ENCODE measurements around the gene EPB42. TPM values are rescaled to one million over a fixed set of nuclear protein-coding genes. Genes with fewer than 3 reads are reported as not detected.
"Not testable (repeated sequence)": the region's sequence is repeated elsewhere in the genome, so short reads cannot be mapped to it uniquely, and the experiment has no call there.

The EPB42 gene
- total RNA-seq, 4 donors from 2014 or later: 0.12 to 0.40 TPM; not detected in 2

DNA sequence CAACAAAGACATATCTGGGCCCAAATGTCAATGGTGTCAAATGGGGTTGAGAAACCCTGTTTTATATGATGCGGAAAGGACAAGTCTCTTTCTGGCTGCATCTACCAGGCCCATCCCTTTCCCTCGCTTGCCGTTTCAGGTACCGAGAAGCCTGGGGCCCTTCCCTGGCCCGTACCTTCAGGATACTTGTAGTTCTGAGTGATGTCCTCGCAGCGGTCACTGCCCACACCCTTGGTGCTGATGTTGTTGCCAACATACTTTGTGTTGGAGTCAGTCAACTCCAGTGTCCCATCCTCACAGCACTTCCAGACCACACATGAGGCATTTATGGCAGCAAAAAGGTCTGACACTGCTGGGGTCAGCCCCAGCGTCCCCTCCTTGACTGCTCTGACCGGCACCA is 13.8 kb downstream of the EPB42 start:
- WGBS, 2 donors (ENCODE audit: low coverage in 1 of 2): 100% methylated on average over 1 of the region's 9 CpGs

DNA sequence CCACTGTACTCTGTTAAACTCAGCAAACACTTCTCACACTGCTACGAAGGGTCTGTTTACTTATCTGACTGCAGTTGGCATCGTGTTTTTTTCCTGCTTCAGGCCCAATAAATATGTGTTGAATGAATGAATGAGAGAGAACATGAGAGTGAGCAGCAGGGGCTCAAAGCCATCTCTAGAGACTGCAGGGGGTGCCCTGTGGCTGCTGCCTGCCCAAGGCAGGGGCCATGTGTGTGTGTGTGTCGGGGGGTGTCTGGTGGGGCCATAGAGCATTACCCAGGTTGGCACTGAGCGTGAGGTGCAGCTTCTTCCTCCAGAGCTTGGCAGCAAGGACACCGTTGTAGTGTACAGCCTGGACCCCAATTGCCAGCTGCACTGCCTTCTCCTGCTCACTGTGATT is 14.8 kb downstream of the EPB42 start:
- ATAC-seq: no peak
- Histone ChIP-seq H3K27ac (no peak overlapping the region), H3K27me3 (peaks cover 37% of the 10 kb centered on the region), H3K36me3 (no peaks in the 10 kb centered on the region), H3K4me3 (no peak overlapping the region), H3K9me3 (no peaks in the 10 kb centered on the region), H3K4me1 (peaks cover 0 to 5% (median 0%) of the 10 kb centered on the region in 3 donors)
- WGBS, 2 donors (ENCODE audit: low coverage in 1 of 2): 70 to 80% methylated on average over 1 to 4 of the region's 5 CpGs
- TF ChIP-seq, protein P1, sequence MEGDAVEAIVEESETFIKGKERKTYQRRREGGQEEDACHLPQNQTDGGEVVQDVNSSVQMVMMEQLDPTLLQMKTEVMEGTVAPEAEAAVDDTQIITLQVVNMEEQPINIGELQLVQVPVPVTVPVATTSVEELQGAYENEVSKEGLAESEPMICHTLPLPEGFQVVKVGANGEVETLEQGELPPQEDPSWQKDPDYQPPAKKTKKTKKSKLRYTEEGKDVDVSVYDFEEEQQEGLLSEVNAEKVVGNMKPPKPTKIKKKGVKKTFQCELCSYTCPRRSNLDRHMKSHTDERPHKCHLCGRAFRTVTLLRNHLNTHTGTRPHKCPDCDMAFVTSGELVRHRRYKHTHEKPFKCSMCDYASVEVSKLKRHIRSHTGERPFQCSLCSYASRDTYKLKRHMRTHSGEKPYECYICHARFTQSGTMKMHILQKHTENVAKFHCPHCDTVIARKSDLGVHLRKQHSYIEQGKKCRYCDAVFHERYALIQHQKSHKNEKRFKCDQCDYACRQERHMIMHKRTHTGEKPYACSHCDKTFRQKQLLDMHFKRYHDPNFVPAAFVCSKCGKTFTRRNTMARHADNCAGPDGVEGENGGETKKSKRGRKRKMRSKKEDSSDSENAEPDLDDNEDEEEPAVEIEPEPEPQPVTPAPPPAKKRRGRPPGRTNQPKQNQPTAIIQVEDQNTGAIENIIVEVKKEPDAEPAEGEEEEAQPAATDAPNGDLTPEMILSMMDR (IDR thresholded peaks at IDR 0.05): no peak
- TF ChIP-seq EP300 (IDR thresholded peaks at IDR 0.05): no peak
- TF ChIP-seq POLR2A (IDR thresholded peaks at IDR 0.05): no peak
- TF ChIP-seq POLR2AphosphoS5 (IDR thresholded peaks at IDR 0.05): no peak

More for the DNA sequence above, 13.8 kb downstream of the EPB42 start:
- Histone ChIP-seq H3K4me3 (no peak overlapping the region), H3K9me3 (no peaks in the 10 kb centered on the region), H3K4me1 (peaks cover 0 to 5% (median 0%) of the 10 kb centered on the region in 3 donors), H3K36me3 (no peaks in the 10 kb centered on the region), H3K27ac (no peak overlapping the region), H3K27me3 (peaks cover 46% of the 10 kb centered on the region)
- no peak for TF ChIP-seq POLR2AphosphoS5 (IDR thresholded peaks at IDR 0.05)
- no peak for TF ChIP-seq EP300 (IDR thresholded peaks at IDR 0.05)
- TF ChIP-seq, protein P1 (IDR thresholded peaks at IDR 0.05): no peak
- no peak for TF ChIP-seq POLR2A (IDR thresholded peaks at IDR 0.05)
- no peak for ATAC-seq

DNA sequence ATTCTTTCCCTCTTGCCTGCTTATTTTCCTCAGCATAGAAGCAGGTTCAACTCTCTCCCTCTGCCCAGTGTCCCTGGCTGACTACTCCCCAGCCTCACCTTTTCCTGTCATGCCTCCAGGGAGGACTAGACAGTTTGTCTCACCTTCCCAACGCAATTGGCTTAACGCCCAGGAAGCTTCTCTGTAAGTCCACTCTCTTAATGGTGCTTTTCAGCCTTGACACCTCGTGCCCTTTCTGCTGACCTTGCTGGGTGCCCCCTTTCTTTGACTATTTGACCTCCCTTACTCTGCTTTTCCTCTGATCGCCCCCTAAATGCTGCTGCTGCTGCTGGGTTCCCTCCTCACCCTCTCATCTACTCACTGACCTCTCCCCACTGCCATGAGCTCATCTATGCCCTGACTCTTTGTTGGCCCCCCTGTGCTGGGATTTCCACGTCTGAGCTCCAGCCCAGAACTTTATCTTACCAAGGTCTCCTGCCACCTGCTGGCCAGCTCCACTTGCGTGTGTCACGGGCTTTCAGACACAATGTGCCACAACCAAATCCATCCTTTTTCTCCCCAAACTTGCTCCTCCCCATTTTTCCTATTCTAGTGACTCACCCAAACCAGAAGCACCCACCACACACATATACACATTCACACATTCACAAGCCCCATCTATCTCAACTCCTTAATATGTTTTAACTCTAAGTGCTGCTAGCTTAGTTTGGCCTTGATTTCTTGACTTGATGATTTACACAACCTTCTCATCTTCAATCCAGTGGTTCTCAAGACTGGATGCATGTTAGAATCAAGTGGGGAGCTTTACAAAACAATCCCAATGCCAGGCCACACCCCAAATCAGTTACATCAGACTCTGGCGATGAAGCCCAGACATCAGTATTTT is 16.6 kb downstream of the EPB42 start:
- H3K27ac ChIP-seq: no peak overlapping the region
- no peaks in the 10 kb centered on the region for H3K9me3 ChIP-seq
- no peaks in the 10 kb centered on the region for H3K36me3 ChIP-seq
- TF ChIP-seq, protein P1 (IDR thresholded peaks at IDR 0.05): peak in 3 of 4 experiments; percentile 45 to 60 (median 50)
- no peak for TF ChIP-seq POLR2A (IDR thresholded peaks at IDR 0.05)
- H3K4me3 ChIP-seq: no peak overlapping the region
- ATAC-seq: peak; percentile 50
- peaks cover 19% of the 10 kb centered on the region for H3K27me3 ChIP-seq
- H3K4me1 ChIP-seq: peaks cover 0 to 5% (median 0%) of the 10 kb centered on the region in 3 donors
- 33 to 45% methylated on average over 8 of the region's 8 CpGs for WGBS, 2 donors (ENCODE audit: low coverage in 1 of 2)

DNA sequence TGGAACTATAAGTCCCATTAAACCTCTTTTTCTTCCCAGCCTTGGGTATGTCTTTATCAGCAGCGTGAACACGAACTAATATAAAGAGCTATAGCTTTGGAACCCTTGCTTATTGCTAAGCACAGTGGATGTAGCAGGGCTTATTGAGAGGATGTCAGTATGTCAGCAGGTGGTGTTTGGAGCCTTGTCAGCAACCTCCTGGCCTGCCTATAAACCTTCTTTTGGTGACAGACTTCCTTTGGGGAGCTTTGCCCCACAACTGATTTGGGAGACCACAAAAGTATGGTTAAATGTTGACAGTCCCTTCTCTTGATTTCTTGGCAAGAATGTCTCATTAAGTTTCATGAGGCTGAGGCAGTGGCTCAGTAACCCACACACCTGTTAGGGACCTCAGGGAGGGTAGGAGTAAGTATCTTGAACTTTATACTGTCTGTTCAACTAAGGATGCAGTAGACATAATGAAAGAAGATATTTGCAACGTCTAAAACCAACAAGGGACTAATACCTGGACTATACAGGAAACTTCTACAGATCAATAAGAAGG is 20.8 kb downstream of the EPB42 start:
- no peak for ATAC-seq
- H3K4me3 ChIP-seq: no peak overlapping the region
- 81 to 100% methylated on average over 2 to 3 of the region's 3 CpGs for WGBS, 2 donors (ENCODE audit: low coverage in 1 of 2)

DNA sequence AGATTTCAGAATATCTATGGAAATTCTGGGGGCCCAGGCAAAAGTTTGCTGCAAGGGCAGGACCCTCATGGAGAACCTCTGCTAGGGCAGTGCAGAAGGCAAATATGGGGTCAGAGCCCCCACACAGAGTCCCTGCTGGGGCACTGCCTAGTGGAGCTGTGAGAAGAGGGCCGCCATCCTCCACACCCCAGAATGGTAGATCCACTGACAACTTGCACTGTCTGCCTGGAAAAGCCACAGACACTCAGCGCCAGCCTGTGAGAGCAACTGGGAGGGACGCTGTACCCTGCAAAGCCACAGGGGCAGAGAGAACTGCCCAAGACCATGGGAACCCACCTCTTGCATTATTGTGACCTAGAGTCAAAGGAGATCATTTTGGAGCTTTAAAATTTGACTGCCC is 21.8 kb downstream of the EPB42 start:
- Histone ChIP-seq H3K27ac (no peak overlapping the region), H3K27me3 (no peaks in the 10 kb centered on the region), H3K36me3 (peaks cover 12 to 52% of the 10 kb centered on the region in 2 donors), H3K4me1 (peaks cover 0 to under 1% (median 0%) of the 10 kb centered on the region in 3 donors), H3K9me3 (peaks cover 0 to 3% (median 0%) of the 10 kb centered on the region in 3 donors), H3K4me3 (no peak overlapping the region)
- WGBS, 2 donors (ENCODE audit: low coverage in 1 of 2): 94% methylated on average over 2 of the region's 3 CpGs; no CpG with 5 or more reads in 1 of the 2 donors
- TF ChIP-seq POLR2AphosphoS5 (IDR thresholded peaks at IDR 0.05) (no peak), POLR2A (IDR thresholded peaks at IDR 0.05) (no peak), EP300 (IDR thresholded peaks at IDR 0.05) (no peak)
- no peak for ATAC-seq

More for the DNA sequence above, 20.8 kb downstream of the EPB42 start:
- Histone ChIP-seq H3K4me1 (peaks cover 0 to 5% (median 0%) of the 10 kb centered on the region in 3 donors), H3K27me3 (no peaks in the 10 kb centered on the region), H3K27ac (no peak overlapping the region), H3K9me3 (peaks cover 0 to 3% (median 0%) of the 10 kb centered on the region in 3 donors), H3K36me3 (peaks cover 6 to 41% of the 10 kb centered on the region in 2 donors)
- TF ChIP-seq POLR2A (IDR thresholded peaks at IDR 0.05) (no peak), EP300 (IDR thresholded peaks at IDR 0.05) (no peak)

DNA sequence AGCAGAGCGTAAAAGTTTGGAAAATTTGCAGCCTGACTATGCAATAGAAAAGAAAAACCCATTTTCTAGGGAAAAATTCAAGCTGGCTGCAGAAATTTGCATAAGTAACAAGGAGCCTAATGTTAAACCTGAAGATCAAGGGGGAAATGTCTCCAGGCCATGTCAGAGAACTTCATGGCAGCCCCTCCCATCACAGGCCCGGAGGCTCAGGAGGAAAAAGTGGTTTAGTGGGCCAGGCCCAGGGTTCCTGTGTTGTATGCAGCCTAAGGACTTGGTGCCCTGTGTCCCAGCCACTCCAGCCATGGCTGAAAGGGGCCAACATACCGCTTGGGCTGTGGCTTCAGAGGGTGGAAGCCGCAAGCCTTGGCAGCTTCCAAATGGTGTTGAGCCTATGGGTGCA is 22.3 kb downstream of the EPB42 start:
- H3K27ac ChIP-seq, H3K4me1 ChIP-seq, H3K4me3 ChIP-seq, ATAC-seq, H3K27me3 ChIP-seq, H3K9me3 ChIP-seq: not testable (repeated sequence)
- 89% methylated on average over 2 of the region's 4 CpGs; no CpG with 5 or more reads in 1 of the 2 donors for WGBS, 2 donors (ENCODE audit: low coverage in 1 of 2)
- peaks cover 12 to 54% of the 10 kb centered on the region in 2 donors for H3K36me3 ChIP-seq

DNA sequence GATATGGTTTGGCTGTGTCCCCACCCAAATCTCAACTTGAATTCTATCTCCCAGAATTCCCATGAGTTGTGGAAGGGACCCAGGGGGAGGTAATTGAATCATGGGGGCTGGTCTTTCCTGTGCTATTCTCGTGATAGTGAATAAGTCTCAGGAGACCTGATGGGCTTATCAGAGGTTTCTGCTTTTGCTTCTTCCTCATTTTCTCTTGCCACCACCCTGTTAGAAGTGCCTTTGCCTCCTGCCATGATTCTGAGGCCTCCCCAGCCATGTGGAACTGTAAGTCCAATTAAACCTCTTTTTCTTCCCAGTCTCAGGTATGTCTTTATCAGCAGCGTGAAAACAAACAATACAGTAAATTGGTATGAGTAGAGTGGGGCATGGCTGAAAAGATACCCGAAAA is 23.0 kb downstream of the EPB42 start:
- ATAC-seq, H3K27ac ChIP-seq, H3K9me3 ChIP-seq, H3K27me3 ChIP-seq, H3K4me3 ChIP-seq, H3K4me1 ChIP-seq: not testable (repeated sequence)
- peaks cover 12 to 62% of the 10 kb centered on the region in 2 donors for H3K36me3 ChIP-seq
- WGBS, 2 donors (ENCODE audit: low coverage in 1 of 2): 50 to 90% methylated on average over 1 to 3 of the region's 3 CpGs

All from gastroesophageal sphincter (tissue), 4 donors.